ENCODE measurements around the gene STEEP1.

The STEEP1 gene

DNA sequence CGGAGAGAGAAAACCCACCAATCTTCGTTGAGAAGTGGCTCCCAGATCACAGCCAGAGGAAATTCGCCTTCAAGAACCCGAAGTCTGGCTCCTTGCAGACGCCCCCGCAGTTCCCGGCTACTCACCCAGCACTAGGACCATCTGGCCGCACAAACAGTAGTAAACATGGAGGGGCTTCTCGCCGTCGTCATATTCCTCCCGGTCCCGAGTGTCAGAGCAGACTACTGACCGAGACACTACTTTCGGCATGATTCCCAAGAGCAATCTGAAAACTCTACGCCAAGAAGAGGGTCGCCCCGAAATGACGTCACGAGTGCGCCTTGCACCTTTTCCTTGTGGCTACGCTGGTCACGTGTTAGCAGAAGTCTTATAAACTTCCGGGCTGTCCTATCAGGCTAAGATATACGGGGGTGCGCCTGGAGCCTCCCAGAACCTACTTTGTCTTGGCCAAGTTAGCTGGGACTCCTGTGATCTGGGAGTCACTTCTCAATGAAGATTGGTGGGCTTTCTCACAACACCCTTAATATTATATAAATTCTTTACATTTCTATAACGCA is at the start of gene STEEP1:
STEEP1 (minus strand) TSS at position 303 of the 557 bp plus-strand sequence; CDS start at position 249, 54 bp downstream.
- DNase-seq: peak; percentile 92

DNA sequence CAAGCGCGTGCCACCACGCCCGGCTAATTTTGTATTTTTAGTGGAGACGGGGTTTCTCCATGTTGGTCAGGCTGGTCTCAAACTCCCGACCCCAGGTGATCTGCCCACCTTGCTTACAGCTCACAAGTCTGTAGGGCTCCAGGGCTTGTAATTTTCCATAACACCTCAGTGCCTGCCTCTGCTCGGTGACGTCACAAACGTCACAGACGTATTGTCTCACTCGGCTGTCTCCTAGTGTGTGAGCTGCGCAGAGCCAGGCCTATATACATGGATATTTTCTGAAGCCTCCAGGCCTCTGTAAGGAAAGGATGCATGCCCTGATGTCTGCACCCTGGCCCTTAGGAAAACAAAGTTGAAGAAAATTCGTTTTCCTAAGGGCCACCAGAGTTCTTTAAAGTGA is 49.6 kb upstream of the STEEP1 start:
- no peak for DNase-seq

DNA sequence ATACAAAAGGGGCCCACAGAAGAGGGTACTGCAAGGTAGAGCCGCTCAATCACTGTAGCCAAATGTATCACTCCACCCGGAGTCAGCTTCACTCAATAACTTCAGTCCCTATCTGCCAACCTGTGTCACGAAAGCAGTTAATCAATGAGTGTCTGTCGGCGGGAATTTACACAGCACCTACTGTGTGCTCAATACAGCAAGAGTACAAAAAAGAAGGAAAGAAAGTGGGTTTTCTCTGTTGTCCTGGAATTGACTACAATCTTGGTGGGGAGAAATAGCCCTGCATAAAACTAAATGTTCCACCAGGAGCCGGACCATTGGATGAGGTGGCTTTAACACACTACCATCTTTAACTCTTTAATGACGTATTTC is 41.8 kb upstream of the STEEP1 start:
- DNase-seq: no peak

DNA sequence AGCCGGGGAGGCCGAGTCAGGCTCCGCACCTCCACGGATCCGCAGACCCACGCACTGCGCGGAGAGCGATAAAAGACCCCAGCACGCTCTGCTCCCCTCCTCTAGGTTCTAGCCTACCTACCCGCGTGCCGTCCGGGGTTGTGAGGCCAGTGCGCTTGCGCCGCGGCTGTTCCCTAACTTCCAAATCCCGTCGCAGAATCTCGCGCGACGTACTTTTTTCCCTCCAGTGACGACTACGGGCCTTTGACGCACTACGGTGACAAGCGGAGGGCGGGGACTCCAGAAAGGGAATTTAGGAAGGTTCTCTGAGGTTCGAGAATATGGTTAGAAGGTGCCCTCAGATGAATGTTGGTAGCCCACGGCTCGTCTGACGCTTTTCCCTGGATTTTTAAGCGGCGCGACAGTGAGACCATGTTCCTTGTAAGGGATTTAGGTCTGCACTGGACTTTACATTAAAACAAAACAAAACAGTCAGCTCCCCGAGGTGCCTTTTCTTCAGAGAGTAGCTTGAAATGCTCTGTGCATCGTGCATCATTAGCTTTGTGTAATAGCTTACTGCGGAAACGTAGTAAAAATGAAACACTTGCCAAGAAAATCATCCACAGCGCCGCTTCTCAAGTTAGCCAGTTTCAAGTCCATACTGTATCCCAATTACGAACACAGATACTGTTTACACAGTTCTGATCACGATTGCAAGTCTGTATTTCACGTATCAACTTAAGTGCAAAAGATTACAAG is 41.2 kb upstream of the STEEP1 start, which contains the start of gene NKRF:
NKRF (minus strand) TSS at position 145 of the 738 bp plus-strand sequence.
- DNase-seq: peak; percentile 94

DNA sequence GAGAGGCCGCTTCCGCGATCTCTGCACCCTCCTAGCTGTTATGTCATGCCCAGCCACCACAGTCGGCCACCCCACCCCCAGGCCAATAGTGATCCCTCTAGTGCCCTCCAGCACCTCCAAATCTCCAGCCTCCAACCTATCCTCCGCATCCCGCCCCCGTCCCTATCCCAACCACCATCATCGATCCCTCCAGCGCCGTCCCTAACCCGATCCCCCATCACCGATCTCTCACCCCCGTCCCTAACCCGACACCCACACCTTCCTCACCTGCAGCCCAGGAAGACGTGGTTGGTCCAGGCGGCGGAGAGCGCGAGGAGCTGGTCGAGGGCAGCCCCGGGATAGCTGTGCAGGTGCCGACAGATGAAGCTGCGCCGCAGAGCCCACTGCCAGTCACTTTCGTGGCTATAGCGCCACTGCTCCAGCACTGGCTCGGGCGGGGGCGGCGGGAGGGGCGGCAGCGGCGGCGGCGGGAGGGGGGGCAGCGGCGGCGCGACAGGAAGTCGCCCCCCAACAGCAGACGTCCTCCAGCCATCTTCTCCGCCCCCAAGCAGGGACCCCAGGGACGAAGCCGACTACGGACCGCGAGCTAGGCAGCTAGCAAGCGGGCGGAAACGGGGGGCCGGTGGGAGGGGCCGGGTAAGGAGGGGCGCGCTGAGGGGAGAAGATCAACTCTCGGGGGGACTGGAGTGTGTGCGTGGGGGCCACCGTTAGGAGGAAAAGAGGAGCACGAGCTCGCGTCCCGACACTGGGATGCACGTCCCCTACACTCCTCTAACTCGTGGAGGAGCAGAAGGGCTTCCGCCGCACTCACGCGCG is 40.5 kb upstream of the STEEP1 start:
- peak; percentile 18 for DNase-seq

DNA sequence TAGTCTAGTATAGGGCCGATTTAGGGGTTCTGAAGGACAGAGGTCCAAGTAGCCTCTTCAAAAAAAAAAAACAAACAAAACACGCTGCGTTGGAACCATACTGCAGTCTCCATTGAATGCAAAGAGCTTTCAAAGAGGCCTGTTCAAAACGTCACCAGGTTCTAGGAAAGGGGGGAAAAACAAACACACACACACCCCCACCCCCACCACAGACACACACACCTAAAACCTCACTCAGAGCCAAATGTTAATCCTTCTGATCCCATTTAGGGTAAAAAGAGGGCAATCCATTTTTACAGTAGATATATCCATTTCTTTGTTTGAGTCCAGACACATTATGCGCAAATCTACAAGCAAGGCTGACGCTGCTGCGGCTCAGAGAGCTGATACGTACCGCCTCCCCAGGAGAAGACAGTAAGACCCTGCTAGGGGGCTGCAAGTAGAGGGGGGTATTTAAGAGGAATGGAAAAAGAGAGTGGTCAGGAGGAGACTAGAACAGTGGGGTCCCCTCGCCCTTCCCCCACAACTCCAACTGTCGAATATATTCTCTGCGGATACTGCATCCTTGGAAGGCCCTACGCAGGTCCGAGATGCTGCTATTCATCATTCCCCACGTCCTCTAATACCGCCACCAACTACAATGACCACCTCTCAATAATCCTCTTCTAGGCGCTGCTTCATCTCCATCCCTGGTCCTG is 39.7 kb upstream of the STEEP1 start:
- DNase-seq: no peak

DNA sequence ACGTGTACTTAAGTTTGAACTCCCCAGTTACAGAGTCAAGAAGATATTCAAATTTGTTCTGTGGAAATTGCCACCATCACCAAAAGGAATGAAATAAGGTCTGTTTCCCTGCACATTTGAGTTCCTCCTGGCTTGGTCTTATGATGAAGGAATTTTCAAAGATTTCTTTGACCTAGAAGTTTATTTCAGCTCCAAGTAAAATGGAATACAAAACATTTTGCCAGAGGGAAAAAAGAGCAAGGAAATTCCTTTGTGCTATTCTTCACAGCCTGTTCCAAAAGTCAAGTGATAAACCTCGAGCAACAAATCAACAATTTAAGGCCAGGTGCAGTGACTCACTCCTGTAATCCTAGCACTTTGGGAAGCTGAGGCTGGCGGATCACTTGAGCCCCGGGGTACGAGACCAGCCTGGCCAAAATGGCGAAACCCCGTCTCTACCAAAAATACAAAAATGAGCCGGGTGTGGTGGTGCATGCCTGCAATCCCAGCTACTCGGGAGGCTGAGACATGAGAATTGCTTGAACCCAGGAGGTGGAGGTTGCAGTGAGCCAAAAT is 37.6 kb upstream of the STEEP1 start:
- no peak for DNase-seq

DNA sequence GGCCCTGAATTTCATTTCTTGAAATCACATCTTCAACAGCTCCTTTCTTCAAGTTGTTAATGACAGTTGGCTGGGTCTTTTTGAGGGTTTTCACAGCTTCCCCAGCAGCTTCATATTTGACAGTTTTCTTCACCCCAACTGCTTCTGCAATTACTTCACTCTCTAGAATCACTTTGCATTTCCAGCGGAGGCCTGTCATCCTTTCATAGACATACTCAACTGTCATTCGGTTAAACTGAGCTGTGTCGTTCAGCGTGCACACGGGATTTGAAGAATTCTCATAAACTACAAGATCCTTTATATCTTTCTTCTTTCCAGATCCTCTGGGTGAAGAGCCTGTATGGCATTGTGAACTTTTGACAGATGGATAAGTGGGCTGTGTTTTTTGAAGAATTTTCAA is 24.6 kb upstream of the STEEP1 start:
- DNase-seq: no peak

DNA sequence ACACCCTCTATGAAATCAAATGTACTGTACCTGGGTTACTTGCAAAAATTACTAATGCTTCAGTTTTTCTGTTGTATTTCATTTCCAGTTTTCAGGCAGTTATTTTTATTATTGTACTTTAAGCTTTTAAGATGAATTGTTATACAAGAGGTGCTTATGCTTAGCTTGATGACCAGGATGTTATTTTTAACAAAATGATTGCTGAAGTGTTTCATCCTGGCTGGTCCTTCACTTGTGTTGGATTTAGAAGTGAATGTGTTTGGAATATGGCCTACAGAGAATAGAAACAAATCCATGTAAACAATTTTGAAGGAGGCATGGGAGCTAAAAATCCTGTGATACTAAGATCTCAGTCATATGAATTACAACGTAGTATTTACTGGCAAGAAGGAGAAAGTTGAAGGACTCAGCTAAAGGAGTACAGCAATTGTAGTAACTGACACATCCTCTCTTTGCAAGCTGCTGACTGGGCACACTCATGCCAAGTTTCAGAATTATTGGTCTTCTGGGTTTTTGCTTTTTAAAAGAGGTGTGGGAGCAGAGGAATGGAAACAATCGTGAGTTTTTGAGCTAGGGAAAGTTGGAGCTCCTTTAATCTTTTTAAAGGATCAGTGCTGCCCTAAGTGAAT is 18.3 kb upstream of the STEEP1 start:
- DNase-seq: no peak

DNA sequence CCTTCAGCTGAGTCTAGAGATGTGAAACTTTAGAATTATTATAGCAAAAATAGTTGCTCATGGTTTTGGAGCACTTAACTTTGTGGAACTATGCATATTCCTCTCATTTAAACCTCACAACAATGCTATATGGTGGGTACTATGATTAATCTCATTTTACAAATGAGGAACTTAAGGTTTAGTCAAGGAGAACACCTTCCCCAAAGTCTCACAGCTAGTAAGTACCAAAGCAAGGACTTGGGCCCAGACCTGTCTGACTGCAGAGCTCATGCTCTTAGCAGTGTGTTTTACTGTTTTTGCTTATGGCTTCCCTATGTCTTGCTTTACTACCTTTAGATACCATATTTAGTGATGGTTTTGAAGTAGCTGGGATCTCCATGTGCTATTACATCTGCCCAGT is 14.2 kb upstream of the STEEP1 start:
- DNase-seq: no peak

DNA sequence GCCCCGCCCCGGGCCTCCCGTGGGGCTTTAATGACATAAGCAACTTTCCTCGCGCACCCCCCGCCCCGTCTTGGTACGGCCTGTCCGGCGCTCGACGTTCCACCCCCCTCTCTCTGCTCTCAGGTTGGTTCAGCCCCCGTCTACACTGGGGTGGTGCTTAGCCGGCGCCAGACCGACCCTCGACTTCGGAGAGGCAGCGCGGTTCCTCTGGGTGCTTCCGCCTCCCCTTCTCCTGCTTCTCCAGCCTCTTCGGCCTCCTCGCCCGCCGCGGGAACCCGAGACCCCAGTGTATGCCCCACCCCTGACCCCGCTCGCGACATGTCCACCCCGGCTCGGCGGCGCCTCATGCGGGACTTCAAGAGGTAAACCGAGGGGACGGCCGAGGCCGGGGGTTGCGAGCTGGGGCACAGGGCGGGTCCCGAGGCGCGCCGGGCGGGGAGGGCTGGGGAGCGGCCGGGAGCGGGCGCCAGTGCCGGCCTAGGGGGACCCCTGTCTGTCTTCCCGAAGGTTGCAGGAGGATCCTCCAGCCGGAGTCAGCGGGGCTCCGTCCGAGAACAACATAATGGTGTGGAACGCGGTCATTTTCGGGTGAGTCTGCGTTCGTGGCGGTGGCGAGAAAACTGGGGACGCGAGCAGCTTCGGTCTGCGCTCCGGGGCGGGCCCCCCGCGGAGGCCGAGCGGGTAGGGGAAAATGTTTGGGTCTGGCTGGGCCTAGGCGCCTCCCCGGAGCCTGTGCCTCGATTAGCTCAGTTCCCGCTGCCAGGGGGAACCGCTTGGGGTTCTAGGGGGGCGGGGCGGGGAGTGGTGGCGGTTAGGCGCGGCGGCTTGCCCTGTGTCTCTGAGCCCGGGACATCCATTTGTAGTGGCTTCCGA is 9.4 kb upstream of the STEEP1 start, which contains the start of gene UBE2A:
UBE2A (plus strand) TSS at position 170 of the 873 bp plus-strand sequence; CDS start at position 319, 149 bp downstream.
- peak; percentile 89 for DNase-seq

DNA sequence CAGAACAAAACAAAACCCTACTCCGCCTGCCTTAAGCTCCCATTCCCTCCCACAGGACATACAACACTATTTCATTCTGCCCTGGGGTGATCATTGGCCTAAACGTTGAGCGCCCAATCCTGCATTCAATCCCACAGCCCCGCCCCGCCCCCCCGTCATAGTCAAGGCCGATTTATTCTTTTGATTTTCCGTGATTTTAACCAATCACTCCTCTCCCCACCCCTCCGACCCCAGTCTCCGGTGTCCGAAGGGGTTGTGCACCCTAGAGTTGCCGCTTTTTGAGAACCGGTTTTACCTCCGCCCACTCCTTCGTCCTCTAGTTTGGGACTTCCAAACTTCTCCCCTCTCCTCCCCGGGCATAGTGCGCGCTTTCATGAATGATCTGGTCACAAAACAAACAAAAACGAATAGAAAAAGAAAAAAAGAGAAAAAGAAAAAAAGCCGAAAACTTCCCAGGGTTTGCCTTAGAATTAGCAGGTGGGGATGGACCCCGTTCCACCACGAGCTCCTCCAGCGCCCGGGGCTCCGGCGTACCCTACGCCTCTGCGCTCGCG is 8.7 kb upstream of the STEEP1 start:
- DNase-seq: peak; percentile 41

DNA sequence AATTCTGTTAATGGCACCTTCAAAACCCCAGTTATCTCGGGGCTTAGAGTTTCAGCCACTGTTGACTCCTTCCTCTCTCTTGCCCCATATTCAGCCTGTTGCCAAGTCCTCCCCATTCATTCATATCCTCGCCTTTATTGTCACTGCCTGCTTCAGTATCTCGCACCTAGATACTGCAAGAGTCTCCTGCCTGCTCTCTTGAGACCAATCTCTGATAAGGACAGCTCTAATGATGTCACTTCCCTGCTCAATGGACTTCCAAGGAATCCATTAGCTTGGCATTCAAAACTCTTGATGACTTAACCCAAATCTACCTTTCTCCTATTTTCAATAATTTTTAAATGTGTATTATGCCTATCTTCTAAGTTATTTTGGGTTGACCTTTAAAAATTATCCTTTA is 8.0 kb upstream of the STEEP1 start:
- DNase-seq: no peak

DNA sequence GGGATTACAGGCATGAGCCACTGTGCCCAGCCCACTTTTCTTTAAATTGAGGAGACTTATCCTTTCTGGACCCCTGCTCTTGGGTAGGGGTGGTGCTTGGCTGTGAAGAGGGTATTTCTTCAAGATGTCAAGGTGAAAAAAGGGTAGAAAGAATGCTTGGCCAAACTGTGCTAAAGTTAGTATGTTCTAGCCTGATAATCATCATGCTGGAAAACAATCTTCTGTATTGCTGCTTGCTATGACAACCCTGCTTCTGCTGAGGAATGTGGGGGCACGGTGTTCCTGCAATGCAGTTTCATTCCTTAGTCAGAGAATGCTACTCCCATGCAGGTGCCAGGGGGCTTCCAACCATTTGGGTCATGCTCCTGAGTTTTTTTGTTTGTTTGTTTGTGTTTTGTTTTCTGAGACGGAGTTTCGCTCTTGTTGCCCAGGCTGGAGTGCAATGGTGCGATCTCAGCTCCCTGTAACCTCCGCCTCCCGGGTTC is 5.2 kb upstream of the STEEP1 start:
- no peak for DNase-seq

DNA sequence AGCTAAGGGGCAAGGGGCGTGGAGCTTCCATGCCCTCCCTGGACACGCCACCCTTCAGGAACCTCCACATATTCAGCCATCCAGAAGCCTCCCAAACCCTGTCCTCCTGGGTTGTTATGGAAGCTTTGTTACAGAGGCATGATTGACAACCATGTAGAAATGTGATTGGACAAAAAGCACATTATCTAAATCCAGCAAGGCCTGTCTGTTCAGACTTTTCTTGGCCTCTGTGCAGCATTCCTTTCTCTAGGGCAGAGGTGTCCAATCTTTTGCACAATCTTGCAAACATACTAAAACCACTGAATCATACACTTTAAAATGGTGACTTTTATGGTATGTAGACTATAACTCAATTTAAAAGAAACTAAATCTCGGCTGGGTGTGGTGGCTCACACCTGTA is 12.7 kb downstream of the STEEP1 start:
- DNase-seq: no peak

DNA sequence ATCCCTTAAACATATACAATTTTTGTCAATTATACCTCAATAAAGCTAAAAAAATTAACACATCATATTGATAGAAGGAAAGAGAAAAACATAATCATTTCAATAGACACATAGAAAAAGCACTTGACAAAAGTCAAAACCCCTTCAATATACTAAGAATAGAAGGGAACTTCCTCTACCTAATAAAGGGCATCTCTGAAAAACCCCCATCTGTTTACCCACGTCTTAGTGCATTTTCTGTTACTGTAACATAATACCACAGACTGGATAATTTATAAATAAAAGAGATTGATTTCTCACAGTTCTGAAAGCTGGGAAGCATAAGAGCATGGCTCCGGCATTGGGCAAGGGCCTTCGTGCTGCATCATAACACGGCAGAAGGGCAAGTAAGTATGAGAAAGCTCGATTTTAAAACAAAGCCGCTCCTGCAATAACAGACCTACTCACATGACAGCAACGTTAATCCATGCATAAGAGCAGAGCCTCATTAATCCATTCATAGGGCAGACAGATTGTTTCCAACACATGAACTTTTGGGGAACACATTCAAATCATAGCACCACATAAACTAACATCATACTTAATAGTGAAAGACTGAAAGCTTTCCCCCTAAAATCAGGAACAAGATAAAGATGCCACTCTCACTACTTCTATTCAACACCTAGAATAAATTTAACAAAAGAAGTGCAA is 15.7 kb downstream of the STEEP1 start:
- DNase-seq: no peak

DNA sequence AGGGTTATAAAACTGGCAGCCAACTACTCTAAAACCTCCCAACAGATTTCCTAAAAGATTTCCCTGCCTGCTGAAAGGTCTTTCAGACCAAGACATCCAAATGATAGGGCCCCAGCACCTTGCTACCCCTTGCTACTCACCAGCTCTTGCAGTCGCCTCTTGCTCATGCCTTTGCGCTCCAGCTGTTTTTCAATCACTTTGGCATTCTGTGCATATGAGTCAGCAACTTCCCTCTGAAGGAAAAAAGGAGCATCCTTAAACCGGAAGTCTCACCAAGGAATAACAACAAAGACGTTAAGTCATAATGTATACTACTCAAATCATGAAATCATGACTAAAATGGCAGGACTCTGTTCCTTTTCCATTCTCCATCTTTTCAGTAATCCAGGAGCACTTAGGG is 24.0 kb downstream of the STEEP1 start:
- DNase-seq: no peak

DNA sequence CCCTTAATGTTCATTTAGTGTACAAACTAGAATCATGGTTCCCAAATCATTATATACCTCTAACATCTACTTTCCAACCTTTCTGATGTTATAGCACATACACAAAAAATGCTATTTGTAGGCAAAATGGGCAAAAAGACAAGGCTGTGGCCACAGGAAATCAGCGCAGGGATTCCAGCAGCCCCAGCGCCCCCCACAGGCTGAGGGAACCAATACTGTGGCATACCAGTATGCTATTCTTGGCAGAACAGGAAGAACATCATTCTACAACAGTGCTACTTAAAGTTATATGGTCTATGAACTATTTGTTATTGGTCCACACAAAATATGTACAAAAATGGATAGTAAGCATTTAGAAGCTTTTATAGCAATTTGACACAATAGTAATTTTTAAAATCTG is 25.3 kb downstream of the STEEP1 start:
- no peak for DNase-seq

DNA sequence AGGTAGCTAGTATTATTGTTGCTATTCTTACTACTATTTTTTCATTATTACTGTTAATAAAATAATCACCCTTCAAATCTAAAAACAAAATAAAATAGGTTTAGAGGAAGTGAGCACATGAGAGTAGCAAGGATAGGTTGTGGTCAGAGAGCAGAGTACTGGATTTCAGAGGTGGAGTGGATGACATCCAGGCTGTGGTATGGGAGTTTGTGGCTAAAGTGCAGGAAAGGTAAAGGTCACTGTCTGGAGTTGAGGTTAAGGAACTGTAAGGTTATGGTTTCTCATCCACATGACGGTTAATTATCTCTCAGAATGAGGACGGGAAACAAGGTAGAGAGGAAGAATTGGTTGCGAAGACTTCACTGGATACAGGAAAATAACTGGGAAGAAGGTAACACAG is 27.7 kb downstream of the STEEP1 start:
- no peak for DNase-seq
